SU-DHL-6 (cell line): ENCODE measurements around the gene JUNB.

Source experiments
- H2AFZ ChIP-seq: fragments of 200-600 bp; sonication (generic); 2 replicates; pipeline ENCODE4 v1.6.1; 2014; ENCODE audit warnings: low read depth, mild to moderate bottlenecking, moderate library complexity, mixed read lengths, antibody characterized with exemption, low read length; ENCODE audit not compliant: severe bottlenecking
- H3F3A ChIP-seq: fragments of 200-600 bp; shearing (Covaris generic); 2 replicates; pipeline ENCODE4 v1.6.0; 2016; ENCODE audit warnings: antibody characterized with exemption, mild to moderate bottlenecking; ENCODE audit not compliant: insufficient read depth
- H3K27ac ChIP-seq: fragments of 200-600 bp; sonication (generic); 2 replicates; pipeline ENCODE4 v1.5.1; 2016; ENCODE audit warnings: low read depth, mild to moderate bottlenecking, low read length, moderate library complexity, mixed read lengths
- H3K27me3 ChIP-seq: fragments of 200-600 bp; sonication (generic), shearing (Covaris generic); 2 replicates; pipeline ENCODE4 v1.6.0; 2014; ENCODE audit warnings: mild to moderate bottlenecking, low read length
- H3K36me3 ChIP-seq: fragments of 200-600 bp; sonication (generic); 2 replicates; pipeline ENCODE4 v1.6.1; 2014; ENCODE audit warnings: mild to moderate bottlenecking, low read length, mixed read lengths
- H3K4me2 ChIP-seq: fragments of 300-600, 200-600 bp; shearing (Covaris generic), sonication (generic); 2 replicates; pipeline ENCODE4 v1.6.0; 2014; ENCODE audit warnings: low read length, low read depth, mild to moderate bottlenecking; ENCODE audit not compliant: poor library complexity, severe bottlenecking
- H3K4me3 ChIP-seq: fragments of 200-600 bp; sonication (generic); 2 replicates; pipeline ENCODE4 v1.5.1; 2014; ENCODE audit warnings: antibody characterized with exemption, low read length, mild to moderate bottlenecking, mixed read lengths; ENCODE audit not compliant: insufficient read depth, poor library complexity, severe bottlenecking
- H3K79me2 ChIP-seq: fragments of 200-600 bp; sonication (generic); 2 replicates; pipeline ENCODE4 v1.6.1; 2014; ENCODE audit warnings: mild to moderate bottlenecking, low read length, moderate library complexity; ENCODE audit not compliant: insufficient read depth
- H3K9ac ChIP-seq: fragments of 200-600 bp; sonication (generic); 2 replicates; pipeline ENCODE4 v1.7.0; 2014; ENCODE audit warnings: mild to moderate bottlenecking, low read length
- H3K9me2 ChIP-seq: fragments of 200-600 bp; sonication (generic); replicated peaks from 2 replicates; pipeline ENCODE4 v1.6.1; 2014; ENCODE audit warnings: low read length; ENCODE audit not compliant: insufficient read depth
- H3K9me3 ChIP-seq: fragments of 200-600 bp; sonication (generic); 2 replicates; pipeline ENCODE4 v1.6.1; 2014; ENCODE audit warnings: low read length, mixed read lengths; ENCODE audit not compliant: insufficient read depth
- H4K20me1 ChIP-seq: fragments of 200-600 bp; sonication (generic); 2 replicates; pipeline ENCODE4 v1.6.1; 2014; ENCODE audit warnings: low read depth, mild to moderate bottlenecking, antibody characterized with exemption, low read length, moderate library complexity, mixed read lengths
- CTCF ChIP-seq: fragments of 200-600 bp; sonication (generic); IDR thresholded peaks from one replicate; pipeline ENCODE4 v1.5.1; 2017; ENCODE audit warnings: antibody characterized with exemption, mild to moderate bottlenecking, low read length, moderate library complexity; ENCODE audit not compliant: insufficient read depth, poor library complexity, severe bottlenecking
- EZH2phosphoT487 ChIP-seq: fragments of 200-600 bp; sonication (generic), shearing (Covaris generic); conservative IDR thresholded peaks from 2 replicates; pipeline ENCODE4 v1.6.1; 2018; ENCODE audit warnings: mild to moderate bottlenecking, antibody characterized with exemption, low read length, moderate library complexity, mixed read lengths

Gene JUNB

DNA sequence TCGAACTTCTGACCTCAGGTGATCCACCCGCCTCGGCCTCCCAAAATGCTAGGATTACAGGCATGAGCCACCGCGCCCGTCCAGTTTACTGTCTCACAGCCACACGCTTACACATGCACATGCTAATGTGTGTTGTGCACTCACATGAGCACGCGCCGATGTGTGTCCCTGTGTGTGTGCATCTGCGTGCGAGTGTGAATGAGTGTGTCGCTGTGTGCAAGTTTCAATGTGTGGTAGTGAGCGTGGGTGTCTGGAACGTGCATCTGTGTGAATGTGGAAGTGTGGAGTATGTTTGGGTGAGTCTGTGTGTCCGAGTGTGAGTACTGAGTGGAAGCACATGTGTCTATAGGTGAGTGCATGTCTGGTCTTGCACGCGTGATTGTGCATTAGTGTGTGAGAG, 51.2 kb downstream of the JUNB start:
- TF ChIP-seq CTCF (no peak), EZH2phosphoT487 (no peak)
- H3K4me3 ChIP-seq: no peak overlapping the region

More for the DNA sequence above, 51.2 kb downstream of the JUNB start:
- Histone ChIP-seq H3K4me2 (no peak overlapping the region), H3K9ac (no peak overlapping the region), H3K36me3 (no peaks in the 10 kb centered on the region), H3K9me3 (no peaks in the 10 kb centered on the region), H3K9me2 (no peaks in the 10 kb centered on the region), H3K27ac (no peak overlapping the region), H3K27me3 (no peaks in the 10 kb centered on the region), H4K20me1 (no peaks in the 10 kb centered on the region), H3F3A (peaks cover 12% of the 10 kb centered on the region), H3K79me2 (0 out of 2 replicates have a peak, but pooled peaks cover 4% of the 10 kb centered on the region), H2AFZ (no peak overlapping the region)
